Muscle layer of duodenum (tissue), 2 donors: ENCODE results near the gene DNAH9.

Experiments
- H3K27ac ChIP-seq: one replicate; pipeline ENCODE4 v1.7.0; 2013; ENCODE audit warnings: mild to moderate bottlenecking, low read length
- H3K27me3 ChIP-seq: one replicate; pipeline ENCODE4 v1.7.0; 2013; ENCODE audit warnings: low read depth, mild to moderate bottlenecking, control low read depth, low read length
- H3K36me3 ChIP-seq, 2 donors: one replicate each; pipeline ENCODE4 v1.7.0; 2013; ENCODE audit warnings: low read length in 2 of 2, control low read depth in 1 of 2, mild to moderate bottlenecking in 1 of 2; ENCODE audit not compliant: insufficient read depth in 2 of 2, control insufficient read depth in 1 of 2
- H3K4me1 ChIP-seq, 2 donors: one replicate each; pipeline ENCODE4 v1.7.0; 2013; ENCODE audit warnings: low read length in 2 of 2, mild to moderate bottlenecking in 2 of 2, control low read depth in 1 of 2, moderate library complexity in 1 of 2; ENCODE audit not compliant: insufficient read depth in 2 of 2, control insufficient read depth in 1 of 2
- H3K4me3 ChIP-seq, 2 donors: one replicate each; pipeline ENCODE4 v1.7.0; 2013; ENCODE audit warnings: low read length in 2 of 2, low read depth in 1 of 2, mild to moderate bottlenecking in 1 of 2
- H3K9me3 ChIP-seq, 2 donors: one replicate each; pipeline ENCODE4 v1.7.0; 2013; ENCODE audit warnings: low read length in 2 of 2, control low read depth in 1 of 2, mild to moderate bottlenecking in 1 of 2; ENCODE audit not compliant: control insufficient read depth in 1 of 2
- donor health status: healthy.

Gene DNAH9

DNA sequence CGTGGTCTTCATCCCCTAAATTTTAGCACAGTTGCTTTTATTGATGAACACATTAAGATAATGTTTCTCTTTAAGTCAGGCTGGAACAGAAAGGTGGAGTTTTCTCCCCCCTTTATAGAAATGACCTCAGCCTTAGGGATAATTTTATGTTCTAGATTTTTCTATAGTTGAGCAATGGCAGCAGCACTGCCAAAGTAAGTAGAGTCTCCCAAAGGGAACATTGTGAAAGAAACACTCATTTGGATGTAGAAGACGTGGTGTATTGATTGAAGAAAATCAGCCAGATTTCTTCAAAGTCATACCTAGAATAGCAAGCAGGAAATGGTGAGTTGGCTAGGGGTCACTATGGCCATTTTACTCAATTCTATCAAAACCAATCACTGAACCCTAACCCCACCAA, 122.5 kb downstream of the DNAH9 start:
- no peak overlapping the region for H3K4me3 ChIP-seq

GRCh38 chr17:11730747-11731146, 132.5 kb downstream of the DNAH9 start:
- Histone ChIP-seq H3K36me3 (no peaks in the 10 kb centered on the region), H3K4me1 (no peaks in the 10 kb centered on the region), H3K4me3 (no peak overlapping the region), H3K27me3 (no peaks in the 10 kb centered on the region), H3K27ac (no peak overlapping the region), H3K9me3 (no peaks in the 10 kb centered on the region)

More for the DNA sequence above, 122.5 kb downstream of the DNAH9 start:
- Histone ChIP-seq H3K36me3 (no peaks in the 10 kb centered on the region), H3K27ac (no peak overlapping the region), H3K27me3 (no peaks in the 10 kb centered on the region), H3K9me3 (no peaks in the 10 kb centered on the region), H3K4me1 (no peaks in the 10 kb centered on the region)

GRCh38 chr17:11736613-11737312, 138.5 kb downstream of the DNAH9 start:
- no peaks in the 10 kb centered on the region for H3K27me3 ChIP-seq
- no peaks in the 10 kb centered on the region for H3K4me1 ChIP-seq
- H3K9me3 ChIP-seq: no peaks in the 10 kb centered on the region
- H3K36me3 ChIP-seq: no peaks in the 10 kb centered on the region
- no peak overlapping the region for H3K27ac ChIP-seq
- no peak overlapping the region for H3K4me3 ChIP-seq

GRCh38 chr17:11737313-11737679, 139.0 kb downstream of the DNAH9 start:
- H3K27ac ChIP-seq: no peak overlapping the region
- H3K36me3 ChIP-seq: no peaks in the 10 kb centered on the region
- H3K27me3 ChIP-seq: no peaks in the 10 kb centered on the region
- H3K4me1 ChIP-seq: no peaks in the 10 kb centered on the region
- H3K4me3 ChIP-seq: no peak overlapping the region
- no peaks in the 10 kb centered on the region for H3K9me3 ChIP-seq

- Histone ChIP-seq H3K9me3 (no peaks in the 10 kb centered on the region), H3K4me3 (no peak overlapping the region), H3K36me3 (no peaks in the 10 kb centered on the region), H3K4me1 (no peaks in the 10 kb centered on the region), H3K27ac (no peak overlapping the region), H3K27me3 (no peaks in the 10 kb centered on the region)
Observed at GRCh38 chr17:11738151-11738550, 139.9 kb downstream of the DNAH9 start.

DNA sequence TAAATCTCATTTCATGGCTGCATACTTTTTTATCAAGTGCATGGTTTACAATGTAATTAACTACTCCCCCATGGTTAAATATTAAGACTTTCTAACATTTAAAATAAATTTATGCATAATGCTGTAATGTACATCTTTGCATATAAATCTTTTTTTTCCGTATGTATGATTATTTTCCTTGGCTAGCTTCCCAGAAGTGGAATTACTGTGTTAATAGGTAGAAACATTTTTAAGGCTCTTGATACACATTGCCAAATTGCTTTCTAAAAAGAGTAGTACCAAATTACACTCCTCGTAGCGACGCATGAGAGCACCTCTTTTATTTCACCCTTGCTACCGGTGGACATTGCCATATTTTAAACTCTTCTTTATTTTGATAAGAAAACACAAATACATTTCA, 141.1 kb downstream of the DNAH9 start:
- H3K36me3 ChIP-seq: no peaks in the 10 kb centered on the region
- no peaks in the 10 kb centered on the region for H3K27me3 ChIP-seq
- H3K9me3 ChIP-seq: no peaks in the 10 kb centered on the region
- no peaks in the 10 kb centered on the region for H3K4me1 ChIP-seq
- no peak overlapping the region for H3K27ac ChIP-seq
- no peak overlapping the region for H3K4me3 ChIP-seq

- H3K27ac ChIP-seq: no peak overlapping the region
- no peaks in the 10 kb centered on the region for H3K4me1 ChIP-seq
- H3K27me3 ChIP-seq: no peaks in the 10 kb centered on the region
- H3K4me3 ChIP-seq: no peak overlapping the region
- no peaks in the 10 kb centered on the region for H3K9me3 ChIP-seq
- H3K36me3 ChIP-seq: no peaks in the 10 kb centered on the region
Observed at GRCh38 chr17:11739848-11740247, 141.6 kb downstream of the DNAH9 start.

- Histone ChIP-seq H3K4me1 (no peaks in the 10 kb centered on the region), H3K27me3 (no peaks in the 10 kb centered on the region), H3K9me3 (peaks cover 0 to 10% of the 10 kb centered on the region in 2 donors), H3K36me3 (no peaks in the 10 kb centered on the region), H3K27ac (no peak overlapping the region), H3K4me3 (no peak overlapping the region)
Observed at GRCh38 chr17:11742886-11743285, 144.6 kb downstream of the DNAH9 start.

- H3K36me3 ChIP-seq: no peaks in the 10 kb centered on the region
- H3K27me3 ChIP-seq: no peaks in the 10 kb centered on the region
- no peak overlapping the region for H3K27ac ChIP-seq
- H3K4me1 ChIP-seq: no peaks in the 10 kb centered on the region
- H3K4me3 ChIP-seq: no peak overlapping the region
- peaks cover 0 to 10% of the 10 kb centered on the region in 2 donors for H3K9me3 ChIP-seq
Observed at GRCh38 chr17:11744696-11745095, 146.4 kb downstream of the DNAH9 start.

DNA sequence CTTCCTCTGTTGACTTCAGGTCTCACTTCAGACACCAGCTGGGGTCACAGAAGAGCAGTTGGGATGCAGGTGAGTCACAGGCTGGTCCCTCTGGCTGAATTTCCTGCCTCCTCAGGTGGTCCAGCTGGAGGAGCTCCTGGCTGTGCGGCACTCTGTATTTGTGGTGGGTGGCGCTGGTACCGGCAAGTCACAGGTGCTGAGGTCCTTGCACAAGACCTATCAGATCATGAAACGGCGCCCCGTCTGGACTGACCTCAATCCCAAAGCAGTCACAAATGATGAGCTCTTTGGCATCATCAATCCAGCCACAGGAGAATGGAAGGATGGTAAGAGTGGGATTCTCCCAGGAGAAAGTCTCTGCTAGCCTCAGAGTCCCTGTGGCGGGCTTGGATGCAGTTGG, 149.2 kb downstream of the DNAH9 start:
- Histone ChIP-seq H3K9me3 (peaks cover 0 to 10% of the 10 kb centered on the region in 2 donors), H3K27me3 (no peaks in the 10 kb centered on the region), H3K36me3 (no peaks in the 10 kb centered on the region), H3K4me1 (no peaks in the 10 kb centered on the region), H3K27ac (no peak overlapping the region), H3K4me3 (no peak overlapping the region)

GRCh38 chr17:11757815-11758214, 159.5 kb downstream of the DNAH9 start:
- H3K4me1 ChIP-seq: no peaks in the 10 kb centered on the region
- peaks cover 0 to 3% of the 10 kb centered on the region in 2 donors for H3K9me3 ChIP-seq
- no peaks in the 10 kb centered on the region for H3K36me3 ChIP-seq
- H3K4me3 ChIP-seq: no peak overlapping the region
- no peaks in the 10 kb centered on the region for H3K27me3 ChIP-seq
- H3K27ac ChIP-seq: no peak overlapping the region

- Histone ChIP-seq H3K4me1 (no peaks in the 10 kb centered on the region), H3K27ac (no peak overlapping the region), H3K36me3 (no peaks in the 10 kb centered on the region), H3K9me3 (peaks cover 0 to 4% of the 10 kb centered on the region in 2 donors), H3K27me3 (no peaks in the 10 kb centered on the region), H3K4me3 (no peak overlapping the region)
Observed at GRCh38 chr17:11768106-11768505, 169.8 kb downstream of the DNAH9 start.
